Endothelial cell of umbilical vein (primary cell): ENCODE data around the gene POLR3GL. TPM values are rescaled to one million over a fixed set of nuclear protein-coding genes. Genes with fewer than 3 reads are reported as not detected.

ENCODE experiments used
- BruUV-seq: library from RNA; stranded (reverse); fragments of 400-500 nt; replicated peaks from 2 replicates; lab custom pipeline; 2021; lab: Mats Ljungman, UMichigan
- CTCF ChIA-PET: fragments of 300-600, 350-600 bp; sonication (Branson Sonifier 250); formaldehyde crosslinking; loops from one replicate; lab custom pipeline; 2021; ENCODE audit warnings: antibody characterized with exemption, inconsistent platforms; lab: Charles Lee
- POLR2A ChIA-PET: fragments of 300-600, 350-600 bp; sonication (Branson Sonifier 250); formaldehyde crosslinking; loops from one replicate; lab custom pipeline; 2021; ENCODE audit warnings: antibody characterized with exemption, inconsistent platforms; lab: Charles Lee
- DNase-seq: peaks from one replicate; pipeline ENCODE4 v3.0.0-alpha.2; 2011; ENCODE audit warnings: low read depth, low spot score
- FAIRE-seq: peaks from 2 replicates; lab custom pipeline; 2011; peaks lifted over from hg19 to GRCh38; lab: Jason Lieb, UNC
- H2AFZ ChIP-seq: 2 replicates; pipeline ENCODE4 v1.6.0; 2012; ENCODE audit warnings: low read depth, low read length, control low read depth, inconsistent platforms
- H3K27ac ChIP-seq: 2 replicates; pipeline ENCODE4 v1.5.1; 2011; ENCODE audit warnings: low read depth, mild to moderate bottlenecking, control low read depth, low read length, moderate library complexity; ENCODE audit not compliant: insufficient read depth
- H3K27me3 ChIP-seq, 2 experiments: 2 replicates each; pipeline versions ENCODE4 v1.6.0 to v1.6.1; 2011; ENCODE audit warnings: low read length in 2 of 2, mixed read lengths in 1 of 2; ENCODE audit not compliant: control insufficient read depth in 2 of 2, insufficient read depth in 2 of 2
- H3K36me3 ChIP-seq, 2 experiments: 2 replicates in 1 of 2; 3 replicates in 1 of 2; pipeline ENCODE4 v1.5.1; 2011; ENCODE audit warnings: low read length in 2 of 2, mild to moderate bottlenecking in 1 of 2, moderate library complexity in 1 of 2; ENCODE audit not compliant: control insufficient read depth in 2 of 2, insufficient read depth in 2 of 2; ENCODE audit errors: extremely low read depth in 1 of 2
- H3K4me1 ChIP-seq: 3 replicates; pipeline ENCODE4 v1.5.1; 2011; ENCODE audit warnings: mild to moderate bottlenecking, low read length; ENCODE audit not compliant: control insufficient read depth, insufficient read depth; ENCODE audit errors: extremely low read depth
- H3K4me2 ChIP-seq: 2 replicates; pipeline ENCODE4 v1.6.1; 2011; ENCODE audit warnings: low read length, control low read depth, mixed read lengths; ENCODE audit not compliant: insufficient read depth
- H3K4me3 ChIP-seq, 3 experiments: fragments of 200-600 bp in 1 of 3; sonication (generic), shearing (Covaris generic) in 1 of 3; replicated peaks in 1 of 3; 2 replicates each; pipeline ENCODE4 v1.5.1; 2011 to 2016; ENCODE audit warnings: control low read depth in 3 of 3, low read length in 3 of 3, mild to moderate bottlenecking in 2 of 3, inconsistent platforms in 1 of 3, low read depth in 1 of 3, moderate library complexity in 1 of 3; ENCODE audit not compliant: insufficient read depth in 1 of 3
- H3K79me2 ChIP-seq: 2 replicates; pipeline ENCODE4 v1.6.0; 2012; ENCODE audit warnings: low read length, inconsistent platforms; ENCODE audit not compliant: control insufficient read depth, insufficient read depth
- H3K9ac ChIP-seq: replicated peaks from 2 replicates; pipeline ENCODE3; 2011; ENCODE audit warnings: low read length, control low read depth; ENCODE audit not compliant: insufficient read depth; ENCODE audit errors: extremely low read depth
- H3K9me1 ChIP-seq: replicated peaks from 3 replicates; pipeline ENCODE4 v1.6.0; 2011; ENCODE audit warnings: mild to moderate bottlenecking, low read length; ENCODE audit not compliant: control insufficient read depth, insufficient read depth; ENCODE audit errors: extremely low read depth
- H3K9me3 ChIP-seq: replicated peaks from 2 replicates; pipeline ENCODE4 v1.5.1; 2012; ENCODE audit warnings: low read length, inconsistent platforms; ENCODE audit not compliant: control insufficient read depth, insufficient read depth
- H4K20me1 ChIP-seq: replicated peaks from 2 replicates; pipeline ENCODE3; 2011; ENCODE audit warnings: mild to moderate bottlenecking, low read length; ENCODE audit not compliant: control insufficient read depth, insufficient read depth; ENCODE audit errors: extremely low read depth
- EZH2 ChIP-seq: IDR thresholded peaks from 2 replicates; pipeline ENCODE4 v1.6.1; 2012; ENCODE audit warnings: borderline replicate concordance, low read depth, mild to moderate bottlenecking, moderate library complexity, low read length, inconsistent platforms; ENCODE audit not compliant: severe bottlenecking
- FOS ChIP-seq: IDR thresholded peaks from 2 replicates; pipeline ENCODE4 v1.6.1; 2011; ENCODE audit warnings: mild to moderate bottlenecking, low read length, moderate library complexity, borderline replicate concordance; ENCODE audit not compliant: insufficient read depth
- GATA2 ChIP-seq: IDR thresholded peaks from 2 replicates; pipeline ENCODE4 v1.7.0; 2011; ENCODE audit warnings: low read depth, mild to moderate bottlenecking, moderate library complexity, mixed read lengths, low read length; ENCODE audit not compliant: insufficient read length, insufficient read depth
- JUN ChIP-seq: IDR thresholded peaks from 2 replicates; pipeline ENCODE4 v1.6.1; 2011; ENCODE audit warnings: borderline replicate concordance, low read depth; ENCODE audit not compliant: insufficient read length, insufficient read depth
- MYC ChIP-seq: IDR thresholded peaks from one replicate; pipeline ENCODE4 v1.6.1; 2011; ENCODE audit warnings: mild to moderate bottlenecking, low read depth, low read length
- POLR2A ChIP-seq: IDR thresholded peaks from 2 replicates; pipeline ENCODE4 v1.6.1; 2012; ENCODE audit warnings: low read depth, mild to moderate bottlenecking, control low read depth, low read length
- POLR2AphosphoS5 ChIP-seq: IDR thresholded peaks from 2 replicates; pipeline ENCODE4 v1.6.1; 2012; ENCODE audit warnings: low read depth, mild to moderate bottlenecking, control low read depth, low read length, moderate library complexity; ENCODE audit not compliant: insufficient read depth
- dilution Hi-C: fragments of 300-500 bp; cut with MboI; formaldehyde crosslinking; loops from one replicate; pipeline ENCODE4 v1.15.0; 2019; ENCODE audit warnings: low sequenced_read_pairs; ENCODE audit not compliant: extremely low pct_ligation_motif_present
- intact Hi-C: fragments of 100-400 bp; cut with micrococcal nuclease; formaldehyde crosslinking; loops from one replicate; pipeline ENCODE4 v1.10.0; 2022
- polyA plus RNA-seq, 4 experiments: library from polyadenylated mRNA; depleted of rRNA in 3 of 4; stranded (reverse) in 3 of 4; unstranded in 1 of 4; fragments of >200 nt; gene quantifications; 2 replicates each; pipeline versions ENCODE4 v1.2.1 to v1.2.3, GENCODE V29; 2011 to 2012; ENCODE audit warnings: missing spikeins in 1 of 4
- total RNA-seq: library from RNA; stranded (reverse); gene quantifications from 2 replicates; pipeline ENCODE4 v1.2.3, GENCODE V29; 2021
- TF ChIP-seq, protein P1 (sequence below): IDR thresholded peaks from 2 replicates; pipeline ENCODE4 v1.6.1; 2011; ENCODE audit not compliant: insufficient read depth, insufficient read length
- TF ChIP-seq, protein P2 (sequence below), 2 donors: IDR thresholded peaks; 1 replicate in 1 of 2; 2 replicates in 1 of 2; pipeline ENCODE4 v1.5.1; 2011; ENCODE audit warnings: low read length in 2 of 2, mild to moderate bottlenecking in 2 of 2, moderate library complexity in 2 of 2, control low read depth in 1 of 2, inconsistent platforms in 1 of 2, low read depth in 1 of 2; ENCODE audit not compliant: insufficient read depth in 1 of 2; ENCODE audit errors: extremely low read depth in 1 of 2

POLR3GL gene
- total and polyA plus RNA-seq, 2 donors (not counting 3 experiments of a cell fraction or from before 2014, with no cell fraction given): 12.4 to 15.3 TPM

DNA sequence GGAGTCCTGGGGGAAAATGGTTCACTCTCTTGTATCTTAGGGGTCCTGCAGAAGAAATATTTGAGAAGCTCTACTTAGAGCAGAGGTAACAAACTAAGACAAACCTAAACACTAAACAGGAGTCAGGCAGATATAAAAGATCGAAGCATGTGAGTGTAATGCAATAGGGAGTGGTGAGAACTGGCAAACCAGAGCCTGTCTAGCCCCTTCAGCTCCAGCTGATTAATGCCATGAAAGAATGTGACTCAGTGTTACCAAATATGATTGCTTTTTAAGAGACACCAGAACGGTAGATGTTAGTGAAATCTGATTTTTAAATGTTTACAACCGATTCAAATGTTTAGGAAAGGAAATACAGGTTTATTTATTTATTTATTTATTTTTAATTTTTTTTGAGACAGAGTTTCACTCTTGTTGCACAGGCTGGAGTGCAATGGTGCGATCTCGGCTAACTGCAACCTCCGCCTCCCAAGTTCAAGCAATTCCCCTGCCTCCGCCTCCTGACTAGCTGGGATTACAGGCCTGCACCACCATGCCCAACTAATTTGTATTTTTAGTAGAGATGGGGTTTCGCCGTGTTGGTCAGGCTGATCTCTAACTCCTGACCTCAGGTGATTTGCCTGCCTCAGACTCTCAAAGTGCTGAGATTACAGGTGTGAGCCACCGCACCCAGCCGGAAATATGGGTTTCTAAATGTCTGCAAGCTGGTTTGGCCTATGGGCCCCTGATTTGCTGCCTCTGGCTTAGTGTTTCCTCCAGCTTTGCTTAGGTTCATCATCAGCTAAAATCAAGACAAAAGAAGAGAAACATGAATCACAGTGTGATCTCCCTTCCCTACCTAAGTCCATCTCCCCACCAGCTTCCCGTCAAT, 19.7 kb downstream of the POLR3GL start:
- BruUV-seq: no TSS peak
- peaks cover 27% of the 10 kb centered on the region for H3K4me1 ChIP-seq
- no peaks in the 10 kb centered on the region for H4K20me1 ChIP-seq
- H3K9me1 ChIP-seq: no peaks in the 10 kb centered on the region
- no peak overlapping the region for H3K9ac ChIP-seq
- H3K27me3 ChIP-seq: no peaks in the 10 kb centered on the region
- intact Hi-C loops: no loop called here
- ChIA-PET CTCF (interaction anchor here (20.0 kb wide), 1 partner anchor 22 kb away, joined by 496 read pairs; no protein-coding TSS in a partner anchor), POLR2A (no interaction called here)
- FAIRE-seq: no peak
- H3K36me3 ChIP-seq: no peaks in the 10 kb centered on the region
- no peak for DNase-seq
- H3K4me3 ChIP-seq: no peak overlapping the region
- H3K79me2 ChIP-seq: no peaks in the 10 kb centered on the region
- no peak overlapping the region for H3K4me2 ChIP-seq
- no peak for TF ChIP-seq POLR2A
- no peak for TF ChIP-seq JUN
- no peak for TF ChIP-seq EZH2
- no peak for TF ChIP-seq POLR2AphosphoS5
- TF ChIP-seq FOS: no peak
- TF ChIP-seq, protein P1, sequence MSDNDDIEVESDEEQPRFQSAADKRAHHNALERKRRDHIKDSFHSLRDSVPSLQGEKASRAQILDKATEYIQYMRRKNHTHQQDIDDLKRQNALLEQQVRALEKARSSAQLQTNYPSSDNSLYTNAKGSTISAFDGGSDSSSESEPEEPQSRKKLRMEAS: no peak
- TF ChIP-seq GATA2: no peak
- TF ChIP-seq MYC: no peak
- TF ChIP-seq, protein P2, sequence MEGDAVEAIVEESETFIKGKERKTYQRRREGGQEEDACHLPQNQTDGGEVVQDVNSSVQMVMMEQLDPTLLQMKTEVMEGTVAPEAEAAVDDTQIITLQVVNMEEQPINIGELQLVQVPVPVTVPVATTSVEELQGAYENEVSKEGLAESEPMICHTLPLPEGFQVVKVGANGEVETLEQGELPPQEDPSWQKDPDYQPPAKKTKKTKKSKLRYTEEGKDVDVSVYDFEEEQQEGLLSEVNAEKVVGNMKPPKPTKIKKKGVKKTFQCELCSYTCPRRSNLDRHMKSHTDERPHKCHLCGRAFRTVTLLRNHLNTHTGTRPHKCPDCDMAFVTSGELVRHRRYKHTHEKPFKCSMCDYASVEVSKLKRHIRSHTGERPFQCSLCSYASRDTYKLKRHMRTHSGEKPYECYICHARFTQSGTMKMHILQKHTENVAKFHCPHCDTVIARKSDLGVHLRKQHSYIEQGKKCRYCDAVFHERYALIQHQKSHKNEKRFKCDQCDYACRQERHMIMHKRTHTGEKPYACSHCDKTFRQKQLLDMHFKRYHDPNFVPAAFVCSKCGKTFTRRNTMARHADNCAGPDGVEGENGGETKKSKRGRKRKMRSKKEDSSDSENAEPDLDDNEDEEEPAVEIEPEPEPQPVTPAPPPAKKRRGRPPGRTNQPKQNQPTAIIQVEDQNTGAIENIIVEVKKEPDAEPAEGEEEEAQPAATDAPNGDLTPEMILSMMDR (IDR thresholded peaks at IDR 0.05; ENCODE audit: extremely low read depth in 1 of 2, insufficient read depth in 1 of 2, low read depth in 1 of 2, low read length in 2 of 2): no peak
- H2AFZ ChIP-seq: no peak overlapping the region
- H3K9me3 ChIP-seq: no peaks in the 10 kb centered on the region
- dilution Hi-C loops: no loop called here
- H3K27ac ChIP-seq: no peak overlapping the region
